Jurkat, Clone E6-1 (cell line): ENCODE measurements around the gene NQO2.
"Not testable (repeated sequence)": the region's sequence is repeated elsewhere in the genome, so short reads cannot be mapped to it uniquely, and the experiment has no call there.

Experiments used
- DNase-seq: peaks from one replicate; pipeline ENCODE4 v3.0.0-alpha.2; 2011; ENCODE audit warnings: low read depth, low spot score
- H3K4me3 ChIP-seq: 2 replicates; pipeline ENCODE4 v1.5.1; 2011; ENCODE audit warnings: mild to moderate bottlenecking, low read length, control low read depth, moderate library complexity

NQO2 gene

DNA sequence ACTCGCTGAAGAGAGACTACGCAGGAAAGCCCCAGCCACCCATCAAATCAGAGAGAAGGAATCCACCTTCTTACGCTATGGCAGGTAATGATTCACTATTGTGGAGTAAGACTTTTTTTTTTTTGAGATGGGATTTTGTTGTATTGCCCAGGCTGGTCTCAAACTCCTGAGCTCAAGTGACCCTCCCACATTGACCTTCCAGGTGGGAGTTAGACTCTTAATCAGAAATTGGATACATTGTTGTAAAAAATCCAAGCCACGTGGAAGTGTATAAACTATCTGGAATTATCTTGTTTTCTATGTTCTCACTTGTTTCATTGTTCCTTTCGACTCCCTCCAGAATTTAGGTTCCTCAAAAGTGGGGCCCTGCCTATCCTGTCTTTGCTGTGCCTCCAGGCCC lies 6.8 kb downstream of the NQO2 start:
- DNase-seq, result no peak
- no peak overlapping the region for H3K4me3 ChIP-seq

DNA sequence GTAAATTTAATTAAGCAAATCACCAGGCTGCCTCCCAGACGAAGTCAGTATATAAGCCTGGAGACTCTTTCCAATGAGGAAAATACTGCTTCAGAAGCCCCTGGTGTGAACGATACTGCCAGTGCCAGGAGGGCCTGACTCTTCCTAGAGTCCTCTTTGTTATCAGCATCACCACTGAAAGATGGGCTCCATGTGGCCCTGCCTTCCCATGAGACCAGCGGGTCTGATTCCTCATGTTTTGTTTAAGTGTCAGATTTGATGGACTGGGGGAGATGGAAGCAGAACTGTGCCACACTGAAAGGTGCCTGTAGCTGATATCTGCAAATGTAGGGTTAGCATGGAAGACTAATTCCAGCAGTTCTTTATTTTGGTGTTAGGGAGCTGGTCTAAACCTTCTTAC lies 7.9 kb downstream of the NQO2 start:
- no peak for DNase-seq
- no peak overlapping the region for H3K4me3 ChIP-seq

DNA sequence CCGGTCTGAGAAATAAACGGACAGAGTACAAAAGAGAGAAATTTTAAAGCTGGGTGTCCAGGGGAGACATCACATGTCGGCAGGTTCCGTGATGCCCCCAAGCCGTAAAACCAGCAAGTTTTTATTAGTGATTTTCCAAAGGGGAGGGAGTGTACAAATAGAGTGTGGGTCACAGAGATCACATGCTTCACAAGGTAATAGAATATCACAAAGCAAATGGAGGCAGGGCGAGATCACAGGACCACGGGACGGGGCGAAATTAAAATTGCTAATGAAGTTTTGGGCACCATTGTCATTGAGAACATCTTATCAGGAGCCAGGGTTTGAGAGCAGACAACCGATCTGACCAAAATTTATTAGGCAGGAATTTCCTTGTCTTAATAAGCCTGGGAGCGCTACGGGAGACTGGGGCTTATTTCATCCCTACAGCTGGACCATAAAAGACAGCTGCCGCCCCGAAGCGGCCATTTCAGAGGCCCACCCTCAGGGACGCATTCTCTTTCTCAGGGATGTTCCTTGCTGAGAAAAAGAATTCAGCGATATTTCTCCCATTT lies 9.1 kb downstream of the NQO2 start:
- not testable (repeated sequence) for H3K4me3 ChIP-seq, DNase-seq

DNA sequence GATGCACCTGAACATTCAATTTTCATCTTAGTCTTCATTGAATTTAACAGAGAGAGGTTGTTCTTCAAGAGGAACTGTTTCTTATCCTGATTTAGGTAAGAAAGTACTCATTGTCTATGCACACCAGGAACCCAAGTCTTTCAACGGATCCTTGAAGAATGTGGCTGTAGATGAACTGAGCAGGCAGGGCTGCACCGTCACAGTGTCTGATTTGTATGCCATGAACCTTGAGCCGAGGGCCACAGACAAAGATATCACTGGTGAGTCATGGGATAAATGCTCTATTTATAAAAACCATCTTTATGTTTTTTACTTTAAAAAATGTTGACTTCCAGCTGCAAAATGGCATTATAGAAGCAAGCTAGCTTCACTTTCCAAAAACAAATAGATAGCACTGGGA lies 10.2 kb downstream of the NQO2 start:
- H3K4me3 ChIP-seq, result no peak overlapping the region
- DNase-seq, result no peak

DNA sequence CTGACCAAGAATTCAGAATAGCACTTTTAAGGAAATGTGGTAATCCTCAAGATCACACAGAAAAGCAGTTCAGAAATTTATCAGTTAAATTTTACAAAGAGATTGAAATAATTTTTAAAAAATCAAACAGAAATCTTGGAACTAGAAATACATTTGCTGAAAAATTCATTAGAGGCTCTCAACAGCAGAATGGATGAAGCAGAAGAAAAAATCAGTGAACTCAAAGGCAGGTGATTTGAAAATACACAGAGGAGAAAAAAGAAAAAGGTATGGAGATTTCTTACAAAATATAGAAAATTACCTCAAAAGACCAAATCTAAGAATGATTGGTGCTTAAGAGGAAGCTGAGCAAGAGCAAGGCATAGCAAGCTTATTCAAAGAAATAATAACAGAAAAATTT lies 11.5 kb downstream of the NQO2 start:
- H3K4me3 ChIP-seq, result no peak overlapping the region
- DNase-seq, result no peak

DNA sequence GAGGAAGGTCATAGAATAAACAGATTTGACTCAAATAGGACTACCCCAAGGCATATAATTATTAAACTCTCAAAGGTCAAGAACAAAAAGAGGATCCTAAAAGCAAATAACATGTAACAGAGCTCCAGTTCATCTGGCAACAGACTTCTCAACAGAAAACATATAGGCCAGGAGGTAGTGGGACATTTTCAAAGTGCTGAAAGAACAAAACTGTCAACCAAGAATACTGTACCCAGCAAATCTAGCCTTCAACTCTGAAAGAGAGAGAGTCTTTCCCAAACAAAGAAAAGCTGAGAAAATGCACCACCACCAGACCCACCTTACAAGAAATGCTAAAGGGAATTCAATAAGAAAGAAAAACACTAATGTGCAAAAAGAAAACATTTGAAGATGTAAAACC lies 11.9 kb downstream of the NQO2 start:
- no peak overlapping the region for H3K4me3 ChIP-seq
- no peak for DNase-seq

DNA sequence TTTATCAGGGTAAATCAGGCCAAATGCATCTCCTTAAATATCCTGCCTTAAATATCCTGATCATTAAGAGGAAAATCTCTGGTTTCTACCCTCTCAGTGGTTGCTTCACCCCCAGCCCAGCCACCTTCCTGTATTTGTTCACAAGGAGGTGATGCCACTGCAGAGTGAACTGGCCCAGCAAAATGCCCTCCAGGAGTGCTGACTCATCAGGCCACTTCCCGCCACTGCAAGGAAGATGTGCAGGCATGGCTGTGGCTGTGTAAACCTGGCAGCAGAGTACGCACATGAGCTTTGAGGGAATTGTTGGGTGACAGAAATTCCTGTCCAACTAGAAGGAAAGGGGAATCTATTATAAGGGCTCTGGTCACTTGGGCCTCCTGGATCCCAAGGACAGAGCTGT lies 13.8 kb downstream of the NQO2 start:
- no peak for DNase-seq
- no peak overlapping the region for H3K4me3 ChIP-seq

DNA sequence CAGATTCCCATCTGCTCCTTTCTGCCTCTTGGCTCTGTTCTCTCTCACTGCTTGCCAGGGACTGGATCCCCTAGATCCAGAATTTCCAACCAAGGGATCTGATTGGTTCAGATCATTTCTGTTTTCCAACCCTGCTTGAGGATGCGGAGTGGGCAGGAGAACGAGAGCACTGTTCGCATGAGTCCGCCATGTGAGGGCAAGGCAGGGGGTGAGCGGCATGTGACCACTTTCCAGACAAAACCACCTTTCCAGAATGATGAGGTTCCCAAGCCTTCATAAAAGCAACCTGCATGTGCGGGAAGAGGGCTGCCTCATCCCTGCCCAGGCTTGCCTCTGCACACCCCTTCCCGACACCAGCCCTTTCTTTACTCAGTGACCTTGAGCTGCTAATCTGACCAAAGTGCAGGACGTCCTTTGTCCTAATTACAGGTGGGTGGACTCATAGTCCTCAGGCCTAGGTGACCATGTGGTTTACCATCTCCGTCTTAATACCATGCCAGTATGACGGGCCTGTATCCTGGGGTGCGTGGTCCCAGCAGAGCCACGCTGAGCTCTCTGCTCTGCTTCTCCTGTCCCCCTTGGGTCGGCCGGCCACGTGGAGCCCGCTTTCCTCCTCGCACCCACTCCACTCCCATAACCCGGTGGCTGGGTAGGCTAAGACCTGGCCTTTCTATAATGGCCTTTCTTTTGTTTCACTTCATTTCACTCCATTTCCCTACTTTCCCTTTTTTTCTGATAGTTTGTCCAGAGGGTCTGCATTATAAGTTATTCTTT lies 14.4 kb downstream of the NQO2 start:
- no peak overlapping the region for H3K4me3 ChIP-seq
- DNase-seq, result no peak

DNA sequence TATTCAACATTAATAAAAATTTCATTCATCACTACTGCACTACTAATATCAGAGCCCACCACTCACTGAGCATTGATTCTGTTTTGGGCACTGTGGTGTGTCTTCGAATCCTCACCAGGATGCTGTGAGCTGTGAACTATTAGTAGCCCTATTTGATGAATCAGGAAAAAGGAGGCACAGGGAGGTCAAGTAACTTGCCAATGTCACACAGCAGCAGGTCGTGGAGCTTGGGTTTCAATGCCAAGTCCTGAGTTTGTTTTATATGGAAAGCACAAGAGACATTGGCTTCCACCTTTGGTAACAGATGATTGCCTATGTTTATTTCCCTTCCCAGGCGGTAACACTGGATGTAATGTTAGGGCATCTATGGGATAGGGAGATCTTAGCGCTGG lies 15.0 kb downstream of the NQO2 start:
- no peak overlapping the region for H3K4me3 ChIP-seq
- no peak for DNase-seq

DNA sequence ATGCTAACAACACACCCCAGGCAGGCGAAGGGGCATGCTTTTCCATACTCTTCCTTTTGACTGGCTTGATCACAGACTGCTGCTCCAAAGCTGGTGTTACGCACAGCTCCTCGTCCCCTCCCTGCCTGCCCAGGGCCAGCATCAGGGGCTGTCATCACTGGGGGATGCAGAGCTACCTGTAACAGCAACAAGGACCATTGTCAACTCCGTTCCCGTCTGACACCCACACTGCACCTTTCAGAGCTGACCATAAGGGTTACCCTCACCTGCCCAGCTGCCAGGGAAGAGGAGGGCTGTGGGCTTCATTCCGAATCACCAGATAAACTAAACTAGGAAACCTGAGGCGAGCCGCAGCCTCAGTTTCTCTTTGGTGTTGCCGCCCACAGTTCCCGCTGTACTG lies 15.4 kb downstream of the NQO2 start:
- H3K4me3 ChIP-seq, result no peak overlapping the region
- no peak for DNase-seq

DNA sequence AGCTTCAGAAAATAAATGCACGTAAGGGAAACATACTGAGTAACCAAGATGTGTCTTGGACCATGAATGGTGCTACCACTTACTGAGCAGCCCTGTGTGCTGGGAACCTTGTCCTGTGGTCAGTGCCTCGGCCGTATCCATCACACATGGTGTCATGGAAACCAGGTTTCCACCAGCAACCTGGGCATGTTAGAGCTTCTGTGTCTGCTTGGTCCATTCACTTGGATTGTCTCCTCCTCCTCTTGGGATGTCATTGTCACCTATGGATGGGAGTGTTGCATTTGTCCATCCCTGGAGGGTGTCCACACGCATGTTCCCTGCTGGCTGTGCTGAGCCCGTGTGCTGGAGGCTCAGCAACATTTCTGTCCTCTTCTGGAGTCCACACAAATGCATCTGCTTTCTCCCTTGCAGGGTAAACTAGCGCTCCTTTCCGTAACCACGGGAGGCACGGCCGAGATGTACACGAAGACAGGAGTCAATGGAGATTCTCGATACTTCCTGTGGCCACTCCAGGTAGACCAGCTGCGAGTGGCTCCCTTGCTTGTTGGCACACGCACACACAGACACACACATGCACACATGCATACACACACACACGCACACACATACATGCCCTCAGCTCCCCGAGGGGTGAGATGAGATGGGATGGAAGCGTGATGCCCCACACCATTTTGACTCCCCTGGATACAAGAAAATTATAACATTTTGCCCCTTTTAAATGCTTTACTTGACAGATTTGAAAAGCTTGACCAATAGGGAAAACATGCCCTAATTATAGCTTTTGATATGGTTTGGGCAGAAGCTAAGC lies 17.0 kb downstream of the NQO2 start:
- no peak for DNase-seq
- no peak overlapping the region for H3K4me3 ChIP-seq

DNA sequence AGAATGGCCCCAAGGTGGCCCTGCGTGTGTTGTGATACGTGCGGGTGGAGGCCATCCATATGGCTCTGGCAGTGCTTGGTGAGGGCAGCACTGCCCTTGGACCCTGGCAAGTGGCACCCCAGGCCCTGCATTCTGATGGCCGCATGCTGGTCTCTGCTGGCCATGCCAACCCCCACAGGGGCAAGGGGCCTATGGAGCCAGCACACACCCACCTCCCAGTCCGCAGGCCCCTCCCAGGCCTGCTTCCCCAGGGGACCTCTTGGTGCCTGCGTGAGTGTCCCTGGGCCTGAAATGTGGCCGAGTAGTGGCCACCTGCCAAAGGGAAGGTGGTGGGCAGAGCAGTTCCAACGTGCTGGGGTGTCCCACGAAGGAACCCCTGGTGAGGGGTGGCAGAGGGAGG lies 17.6 kb downstream of the NQO2 start:
- DNase-seq, result no peak
- H3K4me3 ChIP-seq, result no peak overlapping the region

DNA sequence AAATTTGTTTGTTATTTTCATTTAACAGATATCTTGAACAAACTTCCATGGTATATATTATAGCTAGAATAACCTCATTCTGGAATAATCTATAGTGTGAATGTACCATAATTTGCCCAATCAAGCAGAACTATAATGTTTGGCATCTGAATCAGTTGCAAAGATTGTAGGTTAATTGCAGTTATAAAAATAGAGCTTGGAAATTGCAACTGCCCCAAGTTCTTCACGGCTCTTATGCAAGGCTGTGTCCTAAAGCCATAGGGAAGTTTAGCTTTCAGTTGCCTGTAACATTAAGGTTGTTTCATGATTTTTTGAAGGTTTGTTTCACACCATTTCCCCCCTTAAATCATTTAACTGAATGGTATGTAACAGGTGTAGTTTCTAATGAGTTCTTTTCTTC lies 19.4 kb downstream of the NQO2 start:
- DNase-seq, result no peak
- H3K4me3 ChIP-seq, result no peak overlapping the region

DNA sequence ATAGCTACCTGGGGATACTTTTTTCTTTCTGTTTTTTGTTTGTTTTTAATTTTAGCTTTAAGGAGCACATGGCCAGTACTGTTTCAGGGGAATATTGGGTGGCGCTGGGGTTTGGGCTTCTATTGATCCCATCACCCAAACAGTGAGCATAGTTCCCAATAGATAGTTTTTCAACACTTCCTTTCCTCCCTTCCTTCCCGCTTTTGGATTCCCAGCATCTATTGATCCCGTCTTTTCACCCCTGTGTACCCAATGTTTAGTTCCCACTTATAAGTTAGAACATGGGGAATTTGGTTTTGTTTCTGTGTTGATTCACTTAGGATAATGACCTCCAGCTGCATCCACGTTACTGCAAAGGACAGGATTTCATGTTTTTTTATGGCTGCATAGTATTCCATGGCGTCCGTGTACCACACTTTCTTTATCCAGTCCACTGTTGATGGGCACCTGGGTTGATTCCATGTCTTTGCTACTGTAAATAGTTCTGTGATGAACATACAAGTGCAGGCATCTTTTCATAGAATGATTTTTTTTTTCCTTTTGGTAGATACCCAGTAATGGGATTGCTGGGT lies 20.1 kb downstream of the NQO2 start:
- H3K4me3 ChIP-seq, result no peak overlapping the region
- no peak for DNase-seq

DNA sequence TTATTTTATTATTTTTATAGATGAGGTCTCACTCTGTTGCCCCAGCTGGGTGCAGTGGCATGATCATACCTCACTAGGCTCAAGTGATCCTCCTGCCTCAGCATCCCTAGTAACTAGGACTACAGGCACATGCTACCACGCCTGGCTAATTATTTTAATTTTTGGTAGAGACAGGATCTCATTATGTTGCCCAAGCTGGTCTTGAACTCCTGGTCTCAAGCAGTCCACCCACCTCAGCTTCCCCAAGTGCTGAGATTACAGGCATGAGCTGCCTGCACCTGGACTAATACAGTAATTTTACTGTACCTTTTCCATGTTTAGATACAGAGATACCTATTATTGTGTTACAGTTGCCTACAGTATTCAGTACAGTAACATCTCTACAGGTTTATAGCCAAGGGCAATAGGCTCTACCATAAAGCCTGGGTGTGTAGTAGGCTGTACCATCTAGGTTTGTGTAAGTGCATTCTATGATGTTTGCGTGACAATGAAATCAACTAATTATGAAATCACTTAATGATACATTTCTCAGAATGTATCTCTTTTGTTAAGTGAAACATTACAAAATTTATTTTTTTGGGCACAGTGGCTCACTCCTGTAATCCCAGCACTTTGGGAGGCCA lies 21.4 kb downstream of the NQO2 start:
- DNase-seq, H3K4me3 ChIP-seq: not testable (repeated sequence)

DNA sequence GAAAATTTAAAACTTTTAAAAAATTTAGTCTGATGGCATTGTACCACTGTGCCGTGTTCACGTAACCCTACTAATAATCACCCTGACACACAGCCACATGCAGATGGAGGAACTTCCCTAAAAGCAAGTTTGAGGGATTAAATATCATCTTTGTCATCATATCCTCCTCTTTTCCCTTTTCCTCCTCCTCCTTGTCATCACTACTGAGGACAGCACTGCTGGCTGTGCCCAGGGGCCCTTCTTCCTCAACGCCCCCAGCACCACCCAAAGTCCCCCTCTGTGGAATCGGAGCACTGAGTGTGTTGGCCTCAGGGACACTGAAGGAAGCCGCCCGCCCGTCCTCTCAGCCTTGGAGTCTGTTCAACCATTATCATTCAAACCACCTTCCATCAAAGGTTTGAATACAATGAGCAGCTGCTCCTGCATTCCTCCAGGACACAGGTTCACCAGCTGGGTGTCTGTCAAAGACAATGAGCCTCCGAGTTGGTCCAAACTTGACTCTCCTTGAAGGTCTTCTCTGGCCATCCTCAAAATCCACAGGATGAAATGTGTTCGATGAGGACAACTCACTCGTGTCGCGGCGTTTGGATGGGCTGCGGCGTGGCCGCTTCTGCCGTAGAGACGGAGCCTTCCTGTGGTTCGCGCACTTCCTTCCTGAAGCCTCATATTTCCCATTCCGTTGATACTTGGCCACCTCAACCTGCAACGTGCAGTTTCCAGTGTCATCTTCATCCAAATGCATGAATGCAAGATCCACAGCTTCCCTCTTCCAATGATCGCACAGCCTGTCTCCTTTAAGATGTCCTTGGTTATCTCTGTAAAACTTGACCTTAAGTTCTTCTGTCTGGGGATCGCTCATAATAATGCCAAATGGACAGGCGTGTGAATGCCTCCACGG lies 23.3 kb downstream of the NQO2 start:
- peak overlapping the region; percentile 58 for H3K4me3 ChIP-seq
- peak; percentile 52 for DNase-seq

DNA sequence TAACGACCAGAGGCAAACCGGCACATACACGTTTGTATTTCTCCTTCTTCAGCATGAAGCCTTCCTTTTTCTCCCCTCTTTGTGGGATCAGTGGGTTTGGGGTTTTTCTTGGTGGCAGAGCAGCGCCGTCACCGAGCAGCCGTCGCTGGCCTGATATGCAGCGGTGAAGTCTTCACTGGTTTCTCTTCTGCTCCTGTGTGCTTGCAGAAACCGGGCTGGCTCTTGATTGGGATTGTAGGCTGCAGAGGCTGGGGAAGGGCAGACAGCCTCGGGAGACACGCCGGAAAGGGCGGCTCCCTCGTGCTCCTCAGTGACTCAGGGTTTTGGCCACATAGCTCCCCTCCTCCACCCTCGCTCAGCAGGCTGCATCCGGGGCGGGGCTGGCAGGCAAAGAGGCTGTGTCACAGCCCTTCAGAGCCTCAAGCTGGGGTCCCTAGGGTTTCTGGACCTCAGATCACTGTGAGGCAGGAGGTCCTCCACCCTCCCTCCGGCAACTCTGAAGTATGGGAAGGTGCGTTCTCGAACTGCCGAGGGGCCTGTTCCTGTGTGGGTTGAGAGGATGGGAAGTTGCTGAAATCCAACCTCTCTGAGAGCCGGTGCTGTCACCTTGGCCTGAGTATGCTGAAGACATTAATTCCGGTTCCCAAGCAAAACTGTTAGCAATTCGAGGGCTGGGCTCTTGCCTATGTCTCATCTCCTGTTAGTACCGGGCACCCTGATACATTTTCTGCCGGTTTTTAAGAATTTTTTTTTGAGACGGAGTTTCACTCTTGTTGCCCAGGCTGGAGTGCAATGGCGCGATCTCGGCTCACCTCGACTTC lies 24.2 kb downstream of the NQO2 start:
- peak overlapping the region; percentile 58 for H3K4me3 ChIP-seq
- peak; percentile 90 for DNase-seq
